Panc1 (cell line): ENCODE data around the gene FABP7.

Experiments
- CTCF ChIP-seq: fragments of 450-650 bp; IDR thresholded peaks from 2 replicates; pipeline ENCODE4 v1.5.1; 2017; ENCODE audit warnings: mild to moderate bottlenecking
- POLR2AphosphoS5 ChIP-seq: IDR thresholded peaks from 2 replicates; pipeline ENCODE4 v1.6.1; 2012; ENCODE audit warnings: mild to moderate bottlenecking, low read depth, low read length, moderate library complexity
- SIN3A ChIP-seq: IDR thresholded peaks from 2 replicates; pipeline ENCODE4 v1.6.1; 2012; ENCODE audit warnings: low read depth, mild to moderate bottlenecking, low read length, moderate library complexity, borderline replicate concordance; ENCODE audit not compliant: insufficient read depth
- TF ChIP-seq, protein P1 (sequence below), 2 experiments: IDR thresholded peaks; 2 replicates each; pipeline ENCODE4 v1.6.1; 2011 to 2012; ENCODE audit warnings: low read depth in 2 of 2, control low read depth in 1 of 2, low read length in 1 of 2, mild to moderate bottlenecking in 1 of 2, moderate library complexity in 1 of 2; ENCODE audit not compliant: insufficient read depth in 1 of 2

- no peak for TF ChIP-seq CTCF
- no peak for TF ChIP-seq POLR2AphosphoS5
- no peak for TF ChIP-seq SIN3A
- TF ChIP-seq, protein P1, sequence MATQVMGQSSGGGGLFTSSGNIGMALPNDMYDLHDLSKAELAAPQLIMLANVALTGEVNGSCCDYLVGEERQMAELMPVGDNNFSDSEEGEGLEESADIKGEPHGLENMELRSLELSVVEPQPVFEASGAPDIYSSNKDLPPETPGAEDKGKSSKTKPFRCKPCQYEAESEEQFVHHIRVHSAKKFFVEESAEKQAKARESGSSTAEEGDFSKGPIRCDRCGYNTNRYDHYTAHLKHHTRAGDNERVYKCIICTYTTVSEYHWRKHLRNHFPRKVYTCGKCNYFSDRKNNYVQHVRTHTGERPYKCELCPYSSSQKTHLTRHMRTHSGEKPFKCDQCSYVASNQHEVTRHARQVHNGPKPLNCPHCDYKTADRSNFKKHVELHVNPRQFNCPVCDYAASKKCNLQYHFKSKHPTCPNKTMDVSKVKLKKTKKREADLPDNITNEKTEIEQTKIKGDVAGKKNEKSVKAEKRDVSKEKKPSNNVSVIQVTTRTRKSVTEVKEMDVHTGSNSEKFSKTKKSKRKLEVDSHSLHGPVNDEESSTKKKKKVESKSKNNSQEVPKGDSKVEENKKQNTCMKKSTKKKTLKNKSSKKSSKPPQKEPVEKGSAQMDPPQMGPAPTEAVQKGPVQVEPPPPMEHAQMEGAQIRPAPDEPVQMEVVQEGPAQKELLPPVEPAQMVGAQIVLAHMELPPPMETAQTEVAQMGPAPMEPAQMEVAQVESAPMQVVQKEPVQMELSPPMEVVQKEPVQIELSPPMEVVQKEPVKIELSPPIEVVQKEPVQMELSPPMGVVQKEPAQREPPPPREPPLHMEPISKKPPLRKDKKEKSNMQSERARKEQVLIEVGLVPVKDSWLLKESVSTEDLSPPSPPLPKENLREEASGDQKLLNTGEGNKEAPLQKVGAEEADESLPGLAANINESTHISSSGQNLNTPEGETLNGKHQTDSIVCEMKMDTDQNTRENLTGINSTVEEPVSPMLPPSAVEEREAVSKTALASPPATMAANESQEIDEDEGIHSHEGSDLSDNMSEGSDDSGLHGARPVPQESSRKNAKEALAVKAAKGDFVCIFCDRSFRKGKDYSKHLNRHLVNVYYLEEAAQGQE (IDR thresholded peaks at IDR 0.05; ENCODE audit: insufficient read depth in 1 of 2, low read depth in 2 of 2, low read length in 1 of 2), result no peak
Observed at GRCh38 chr6:122740091-122740490, 39.4 kb upstream of the FABP7 start.
